Measurements from ENCODE around the gene NEO1.

GRCh38 chr15:73335026-73335425, 282.8 kb downstream of the NEO1 start:
- no peak for TF ChIP-seq CTCF (IDR thresholded peaks at IDR 0.05; ENCODE audit: poor library complexity)
- TF ChIP-seq EZH2 (IDR thresholded peaks at IDR 0.05; ENCODE audit: borderline replicate concordance): no peak
- TF ChIP-seq EZH2phosphoT487 (IDR thresholded peaks at IDR 0.05; ENCODE audit: low read depth, severe bottlenecking, unreplicated experiment): no peak

Data from hepatocyte (in vitro differentiated cells).